ENCODE results near the gene LDHA. TPM values are rescaled to one million over a fixed set of nuclear protein-coding genes. Genes with fewer than 3 reads are reported as not detected.

LDHA gene
- total and polyA plus RNA-seq, 2 of the 8 experiments (the other 6 are each of a cell fraction or from before 2014, with no cell fraction given): 443 to 486 TPM

DNA sequence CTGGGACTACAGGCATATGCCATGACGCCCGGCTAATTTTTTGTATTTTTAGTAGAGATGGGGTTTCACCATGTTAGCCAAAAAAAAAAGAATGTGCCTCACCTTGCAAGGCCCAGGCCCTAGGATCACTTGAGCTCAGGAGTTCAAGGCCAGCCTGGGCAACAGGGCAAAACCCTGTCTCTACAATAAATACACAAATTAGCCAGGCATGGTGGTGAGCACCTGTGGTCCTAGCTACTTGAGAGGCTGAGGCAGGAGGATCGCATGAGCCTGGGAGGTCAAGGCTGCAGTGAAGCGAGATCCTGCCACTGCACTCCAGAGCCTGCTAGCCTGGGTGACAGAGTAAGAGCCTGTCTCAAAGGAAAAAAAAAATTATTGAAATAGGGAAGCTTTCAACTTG, 9.7 kb downstream of the LDHA start:
- Histone ChIP-seq H3K27ac (ENCODE audit: low read depth, low read length) (no peak overlapping the region), H4K91ac (replicated peaks; ENCODE audit: insufficient read length, low read length) (no peak overlapping the region), H3K9ac (replicated peaks in 1 of 4; ENCODE audit: extremely low read depth in 1 of 4, low read depth in 3 of 4, low read length in 3 of 4) (no peak overlapping the region), H3K18ac (ENCODE audit: extremely low read depth, low read length) (no peak overlapping the region), H4K20me1 (replicated peaks in 1 of 2; ENCODE audit: control insufficient read depth in 1 of 2, insufficient read depth in 2 of 2, low read length in 2 of 2) (no peaks in the 10 kb centered on the region), H3K4me2 (ENCODE audit: insufficient read depth in 1 of 2, low read depth in 2 of 2, low read length in 2 of 2) (no peak overlapping the region), H3K56ac (replicated peaks; ENCODE audit: insufficient read length, low read depth, low read length) (no peak overlapping the region), H3K79me1 (ENCODE audit: low read depth, low read length) (no peaks in the 10 kb centered on the region), H3K14ac (ENCODE audit: insufficient read length) (no peak overlapping the region), H3K4me3 (ENCODE audit: extremely low read depth in 1 of 4, insufficient read depth in 2 of 4, low read depth in 3 of 4, low read length in 4 of 4) (no peak overlapping the region), H2BK15ac (ENCODE audit: low read length) (no peak overlapping the region), H2BK20ac (ENCODE audit: low read length) (no peak overlapping the region), H2AFZ (ENCODE audit: low read length) (no peak overlapping the region), H3K9me3 (ENCODE audit: insufficient read depth in 2 of 2, low read depth in 1 of 2, low read length in 1 of 2) (no peaks in the 10 kb centered on the region), H3K79me2 (ENCODE audit: control insufficient read depth in 1 of 2, insufficient read depth in 2 of 2, low read length in 2 of 2) (no peaks in the 10 kb centered on the region), H4K5ac (ENCODE audit: insufficient read length, low read depth, low read length) (no peak overlapping the region), H3K4ac (replicated peaks; ENCODE audit: insufficient read length, low read depth, low read length) (no peak overlapping the region), H2AK5ac (ENCODE audit: low read depth, low read length) (no peak overlapping the region), H4K8ac (ENCODE audit: extremely low read depth, insufficient read depth, low read length) (no peak overlapping the region), H3K23ac (ENCODE audit: insufficient read length) (no peak overlapping the region), H3K23me2 (ENCODE audit: low read depth, low read length) (no peaks in the 10 kb centered on the region; the same call in 1 of the 2 replicates), H2BK12ac (ENCODE audit: low read depth, low read length) (no peak overlapping the region), H3K4me1 (replicated peaks in 1 of 4; ENCODE audit: control insufficient read depth in 3 of 4, insufficient read depth in 4 of 4, low read length in 3 of 4) (no peaks in the 10 kb centered on the region), H3K27me3 (replicated peaks in 1 of 4; ENCODE audit: control insufficient read depth in 3 of 4, extremely low read depth in 1 of 4, insufficient read depth in 3 of 4, low read length in 3 of 4) (no peaks in the 10 kb centered on the region), H2BK5ac (ENCODE audit: low read depth, low read length) (no peak overlapping the region), H2BK120ac (replicated peaks; ENCODE audit: low read depth, low read length) (no peak overlapping the region), H3K36me3 (ENCODE audit: control insufficient read depth in 2 of 4, insufficient read depth in 4 of 4, low read length in 3 of 4) (peaks cover 22 to 88% (median 64%) of the 10 kb centered on the region in 4 experiments)
- POLR2A ChIA-PET (ENCODE audit: partially characterized antibody): interaction anchor here (1.2 kb wide), 1 partner anchor 9 kb away, joined by 4 read pairs; the partner anchor contains the start of gene LDHA
- CTCF ChIA-PET (ENCODE audit: partially characterized antibody): no interaction called here
- FAIRE-seq (no peak), DNase-seq (ENCODE audit: low read depth in 1 of 2, low spot score in 2 of 2) (no peak)
- 98% methylated on average over 4 of the region's 4 CpGs; no CpG with 5 or more reads in 1 of the 2 experiments for WGBS, 2 experiments (ENCODE audit: extremely low coverage in 1 of 2, insufficient coverage in 1 of 2, insufficient read length in 1 of 2, insufficient replicate concordance in 2 of 2, low coverage in 1 of 2, low lambda C conversion rate in 2 of 2, missing lambda C conversion rate in 1 of 2)
- TF ChIP-seq ZNF274 (IDR thresholded peaks at IDR 0.05; ENCODE audit: borderline replicate concordance, extremely low read depth, low read length) (no peak), RFX5 (IDR thresholded peaks at IDR 0.05; ENCODE audit: borderline replicate concordance, low read depth, low read length) (no peak), CBX5 (IDR thresholded peaks at IDR 0.05; ENCODE audit: low read depth, low read length) (no peak), RXRA (IDR thresholded peaks at IDR 0.05; ENCODE audit: insufficient read depth, low read depth, low read length) (no peak), POU5F1 (IDR thresholded peaks at IDR 0.05; ENCODE audit: low read depth, low read length) (no peak), SRF (IDR thresholded peaks at IDR 0.05; ENCODE audit: low read depth, low read length) (no peak), EGR1 (IDR thresholded peaks at IDR 0.05; ENCODE audit: borderline replicate concordance, low read depth, low read length) (no peak)
- TF ChIP-seq, protein P1, sequence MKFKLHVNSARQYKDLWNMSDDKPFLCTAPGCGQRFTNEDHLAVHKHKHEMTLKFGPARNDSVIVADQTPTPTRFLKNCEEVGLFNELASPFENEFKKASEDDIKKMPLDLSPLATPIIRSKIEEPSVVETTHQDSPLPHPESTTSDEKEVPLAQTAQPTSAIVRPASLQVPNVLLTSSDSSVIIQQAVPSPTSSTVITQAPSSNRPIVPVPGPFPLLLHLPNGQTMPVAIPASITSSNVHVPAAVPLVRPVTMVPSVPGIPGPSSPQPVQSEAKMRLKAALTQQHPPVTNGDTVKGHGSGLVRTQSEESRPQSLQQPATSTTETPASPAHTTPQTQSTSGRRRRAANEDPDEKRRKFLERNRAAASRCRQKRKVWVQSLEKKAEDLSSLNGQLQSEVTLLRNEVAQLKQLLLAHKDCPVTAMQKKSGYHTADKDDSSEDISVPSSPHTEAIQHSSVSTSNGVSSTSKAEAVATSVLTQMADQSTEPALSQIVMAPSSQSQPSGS (IDR thresholded peaks at IDR 0.05; ENCODE audit: low read length): no peak
